GM21737 (cell line): ENCODE data around the gene FCAMR.
A peak's percentile ranks its signal among the peaks of the same experiment; 100 is the strongest.
"Not testable (repeated sequence)": the region's sequence is repeated elsewhere in the genome, so short reads cannot be mapped to it uniquely, and the experiment has no call there.

Source experiments
- ATAC-seq: cut with Tn5 transposase; IDR thresholded peaks from one replicate; pipeline ENCODE4 v1.9.1; 2021; ENCODE audit warnings: mild to moderate bottlenecking, moderate library complexity; ENCODE audit not compliant: unreplicated experiment

Gene FCAMR

DNA sequence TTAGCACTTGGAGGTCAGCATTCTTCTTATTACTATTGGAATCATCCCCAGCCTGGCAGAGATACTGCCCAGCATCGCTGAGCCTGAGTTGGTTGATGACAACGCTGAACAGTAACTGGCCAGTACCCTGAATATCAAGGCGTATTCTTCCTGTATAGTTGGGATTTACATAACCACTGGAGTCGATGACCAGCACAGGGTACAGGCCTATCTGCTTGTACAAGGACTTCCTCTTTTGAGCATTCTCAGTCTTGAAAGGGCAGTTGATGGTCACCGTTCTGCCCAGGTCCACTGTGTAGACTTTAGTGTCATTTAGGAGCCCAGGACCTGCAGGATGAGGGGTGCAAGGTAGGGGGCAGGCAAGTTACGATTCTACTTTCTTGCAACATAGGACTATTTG, 32.8 kb downstream of the FCAMR start:
- no peak for ATAC-seq

- no peak for ATAC-seq
These were observed 34.7 kb downstream of the FCAMR start for GRCh38 chr1:206935491-206936067.

DNA sequence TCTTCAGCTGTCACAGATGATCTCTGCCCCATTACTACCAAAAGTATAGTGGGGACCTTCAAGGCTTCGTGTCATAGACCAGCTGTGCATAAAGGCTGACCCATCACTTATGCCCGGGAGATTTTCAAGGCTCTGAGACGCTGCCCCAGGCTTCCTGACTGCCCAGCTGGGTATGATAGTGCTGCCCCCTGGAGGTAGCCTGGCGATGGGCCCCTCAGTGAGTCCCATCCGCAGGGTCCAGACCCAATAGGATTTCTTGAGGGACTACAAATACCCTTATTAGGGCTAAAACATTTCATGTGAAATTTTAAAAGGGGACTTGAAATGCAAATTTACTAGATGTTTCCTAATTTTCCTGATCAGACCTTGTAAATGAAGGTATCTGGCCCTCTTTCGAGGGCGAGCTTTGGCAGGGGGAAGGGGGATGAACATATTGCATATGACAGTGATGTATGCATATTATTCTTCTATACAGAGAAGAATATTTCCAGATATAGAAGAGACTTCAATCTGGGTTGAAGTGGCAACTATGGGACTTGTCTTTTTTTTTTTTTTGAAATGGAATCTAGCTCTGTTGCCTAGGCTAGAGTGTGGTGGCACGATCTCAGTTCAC, 36.8 kb downstream of the FCAMR start:
- no peak for ATAC-seq

DNA sequence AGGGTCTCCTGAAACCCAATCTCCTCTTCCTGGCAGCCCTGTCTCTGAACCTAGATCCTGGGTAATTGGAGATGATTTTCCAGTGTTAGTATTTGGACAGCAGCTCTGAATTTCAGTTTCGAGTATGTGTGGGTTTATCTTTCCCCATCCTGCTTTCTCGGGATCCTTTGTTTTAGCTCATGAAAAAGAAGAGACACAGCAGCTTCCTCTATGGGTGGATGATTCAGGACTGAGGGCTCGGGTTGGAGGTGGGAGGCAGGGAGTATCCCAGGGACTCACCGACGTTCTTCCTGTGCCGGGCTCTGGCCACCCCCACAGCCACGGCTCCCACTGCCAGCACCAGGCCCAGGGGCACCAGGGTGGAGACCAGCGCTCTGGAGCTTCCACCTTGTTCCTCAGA, 38.1 kb downstream of the FCAMR start:
- ATAC-seq = no peak

DNA sequence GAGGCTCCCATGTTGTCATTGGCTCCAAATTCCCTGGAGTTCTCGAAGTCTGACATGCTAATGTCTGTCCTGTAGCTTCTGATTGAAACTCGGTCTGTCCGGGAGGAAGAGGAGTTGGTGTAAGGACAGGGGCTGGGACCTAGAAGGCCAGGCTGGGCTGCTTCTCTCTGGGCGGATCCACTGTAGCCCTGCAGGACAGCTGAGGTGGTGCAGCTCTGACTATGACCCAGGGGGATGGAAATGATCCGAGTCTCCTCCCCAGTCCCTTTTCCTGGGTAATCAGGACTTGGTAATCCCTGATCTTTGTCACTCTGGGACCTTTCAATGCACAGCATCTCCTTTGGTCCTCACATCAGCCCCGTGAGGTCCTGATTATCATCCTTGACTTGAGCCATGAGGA, 38.6 kb downstream of the FCAMR start:
- no peak for ATAC-seq

GRCh38 chr1:206930210-206930798, 40.0 kb downstream of the FCAMR start:
- peak; percentile 70 for ATAC-seq

DNA sequence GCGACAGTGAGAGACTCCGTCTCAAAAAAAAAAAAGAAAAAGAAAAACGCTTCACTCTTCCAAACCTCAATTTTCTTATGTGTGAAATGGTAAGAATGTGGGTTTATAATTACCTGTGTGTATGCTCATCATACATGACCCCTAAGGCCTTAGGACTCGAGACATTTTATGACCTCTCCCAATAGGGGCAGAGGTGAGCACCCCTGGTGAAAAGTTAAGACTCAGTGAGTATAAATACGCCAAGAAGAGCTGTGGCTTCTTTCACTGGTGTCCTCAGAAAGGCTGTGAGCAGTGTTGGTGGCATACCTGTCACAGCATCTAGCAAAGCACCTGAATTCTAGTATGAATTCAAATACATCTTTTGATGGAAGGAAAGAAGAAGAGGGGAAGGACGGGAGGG, 40.7 kb downstream of the FCAMR start:
- ATAC-seq = no peak

DNA sequence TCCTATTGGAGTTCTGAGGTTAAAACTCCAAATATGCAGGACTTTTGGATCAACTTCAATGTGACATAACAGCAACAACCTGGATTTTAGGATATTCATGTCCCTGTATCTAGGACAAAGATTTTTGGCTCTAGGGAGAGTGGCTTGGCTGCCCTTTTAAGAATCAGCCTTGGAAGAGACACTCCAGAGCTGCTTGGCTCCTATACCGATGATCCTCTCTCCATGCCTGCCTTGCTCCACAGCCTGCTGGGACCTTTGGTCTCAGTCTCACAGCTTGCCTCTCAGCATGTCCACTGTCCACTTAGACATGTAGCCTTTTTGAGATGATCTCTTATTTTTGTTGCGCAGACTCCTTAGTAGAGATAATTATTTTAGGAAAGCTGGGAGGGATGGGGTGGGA, 44.0 kb downstream of the FCAMR start:
- ATAC-seq = no peak

DNA sequence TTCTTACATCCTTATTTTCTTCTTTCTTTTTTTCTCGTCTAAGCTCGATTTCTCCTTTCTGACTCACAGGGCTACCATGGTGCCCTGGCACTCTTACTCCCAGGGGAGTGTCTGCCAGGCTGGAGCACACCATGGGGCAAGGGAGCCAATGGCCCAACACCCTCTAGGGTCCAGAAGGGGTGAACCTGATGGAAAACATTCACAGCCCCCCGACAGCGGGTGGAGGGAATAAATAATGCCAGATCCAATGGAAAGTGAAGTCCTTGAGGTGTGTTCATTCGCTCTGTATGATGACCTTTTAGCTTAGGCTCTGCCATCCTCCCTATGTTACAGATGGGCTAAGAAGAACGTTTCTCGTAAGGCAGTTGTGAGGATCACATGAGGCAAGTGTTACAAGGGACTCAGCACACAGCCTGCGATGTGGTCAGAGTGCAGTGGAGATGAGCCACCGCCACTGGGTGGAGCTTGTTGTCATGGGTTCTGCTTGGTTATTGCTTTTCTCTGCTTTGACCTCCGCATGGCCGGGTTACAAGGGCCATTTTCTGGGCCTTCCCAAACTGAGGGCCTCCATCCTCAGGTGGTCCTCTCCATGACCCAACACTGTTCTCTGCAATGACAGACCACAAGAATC, 45.0 kb downstream of the FCAMR start:
- peak; percentile 51 for ATAC-seq

DNA sequence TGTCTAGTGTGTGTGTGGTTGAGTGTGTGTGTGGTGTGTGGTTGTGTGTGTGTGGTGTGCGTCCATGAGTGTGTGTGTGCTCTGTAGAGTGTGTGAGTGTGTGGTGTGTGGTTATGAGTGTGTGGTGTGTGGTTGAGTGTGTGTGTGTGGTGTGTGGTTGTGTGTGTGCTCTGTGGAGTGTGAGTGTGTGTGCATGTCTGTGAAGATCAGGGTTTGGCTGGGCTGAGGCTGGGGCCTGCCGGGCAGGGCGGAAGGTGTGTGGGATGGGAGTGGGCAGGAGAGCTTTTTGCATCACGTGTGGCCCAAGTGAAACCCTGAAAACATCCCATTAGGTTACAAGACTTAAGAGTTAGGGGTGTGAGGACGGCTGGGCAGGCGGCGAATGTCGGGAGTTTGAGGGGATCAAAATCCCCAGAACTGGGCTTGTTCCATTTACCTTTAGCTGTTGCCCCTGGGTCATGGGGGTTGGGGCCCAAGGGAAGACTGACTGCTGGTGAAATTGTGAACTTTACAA, 45.6 kb downstream of the FCAMR start:
- peak; percentile 11 for ATAC-seq

- ATAC-seq = not testable (repeated sequence)
These were observed 46.2 kb downstream of the FCAMR start for GRCh38 chr1:206923961-206924557.

DNA sequence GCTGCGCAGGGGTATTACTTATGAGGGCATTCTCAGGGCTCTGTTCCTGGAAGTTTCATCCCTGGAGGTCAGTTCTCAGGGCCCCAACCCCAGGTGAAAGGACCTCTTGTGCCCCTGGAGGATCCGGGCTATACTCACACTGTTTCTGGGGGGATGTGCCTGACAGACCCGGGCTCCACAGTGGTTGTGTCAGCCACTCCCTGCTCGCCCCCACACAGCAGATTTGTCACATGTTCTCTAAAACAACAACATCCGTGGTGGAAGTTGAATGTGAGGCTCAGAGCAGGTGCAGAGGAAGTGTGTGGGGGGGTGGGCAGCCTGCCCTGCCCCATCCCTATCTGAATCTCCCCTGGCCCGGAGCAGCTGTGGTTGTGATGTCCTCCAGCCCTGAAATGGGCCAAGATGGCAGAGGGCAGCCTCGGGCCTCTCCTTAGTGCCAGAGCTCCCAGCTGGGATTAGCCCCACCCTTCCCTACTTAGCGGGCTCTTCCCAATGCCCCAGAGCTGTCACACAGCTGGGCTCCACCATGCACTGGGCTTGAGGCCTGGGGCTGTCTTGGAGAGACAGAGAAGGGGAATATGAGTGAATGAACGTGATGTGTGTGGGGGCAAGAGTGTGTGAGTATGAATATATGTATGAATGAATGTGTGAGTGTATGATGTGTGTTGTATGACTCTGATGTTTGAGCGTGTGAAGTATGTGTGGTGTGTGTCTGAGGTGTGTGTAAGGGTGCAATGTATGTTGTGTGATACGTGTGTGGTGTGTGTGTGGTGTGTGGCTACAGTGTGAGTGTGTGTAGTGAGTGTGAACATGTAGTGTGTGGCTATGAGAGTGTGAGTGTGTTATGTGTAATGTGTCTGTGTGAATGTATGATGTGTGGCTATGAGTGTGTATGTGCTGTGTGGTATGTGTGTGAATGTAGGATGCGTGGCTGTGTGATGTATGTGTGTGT, 47.0 kb downstream of the FCAMR start:
- peak; percentile 48 for ATAC-seq

GRCh38 chr1:206922524-206922923, 47.7 kb downstream of the FCAMR start:
- no peak for ATAC-seq

DNA sequence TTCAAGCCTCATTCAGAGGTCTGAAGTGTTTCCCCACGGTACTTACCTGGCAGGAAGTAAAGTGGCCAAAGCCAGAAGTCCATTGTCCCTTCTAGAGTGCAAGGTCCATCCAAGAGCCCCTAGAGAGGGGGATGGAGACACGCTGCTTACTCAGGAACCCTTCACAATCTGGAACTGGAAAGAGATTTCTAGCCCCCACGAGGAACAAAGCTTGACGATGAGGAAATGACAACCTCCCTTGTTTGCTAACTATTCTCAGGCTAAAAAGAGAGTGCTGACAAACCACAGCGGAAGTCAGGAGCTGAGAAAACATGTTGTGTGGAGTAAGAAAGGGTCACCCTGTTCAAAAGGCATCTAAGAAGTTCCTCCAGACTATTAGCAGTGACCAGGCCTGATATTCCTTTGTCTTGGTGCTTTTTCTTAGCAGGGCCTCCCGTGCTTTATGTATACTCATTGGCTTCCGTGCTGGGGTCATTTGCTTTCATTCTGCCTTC, 48.4 kb downstream of the FCAMR start, which contains the start of gene FCMR:
Gene FCMR (minus strand): TSS at position 170 of the 494 bp plus-strand sequence. CDS start 87 bp downstream, at position 83.
- ATAC-seq = peak; percentile 23

DNA sequence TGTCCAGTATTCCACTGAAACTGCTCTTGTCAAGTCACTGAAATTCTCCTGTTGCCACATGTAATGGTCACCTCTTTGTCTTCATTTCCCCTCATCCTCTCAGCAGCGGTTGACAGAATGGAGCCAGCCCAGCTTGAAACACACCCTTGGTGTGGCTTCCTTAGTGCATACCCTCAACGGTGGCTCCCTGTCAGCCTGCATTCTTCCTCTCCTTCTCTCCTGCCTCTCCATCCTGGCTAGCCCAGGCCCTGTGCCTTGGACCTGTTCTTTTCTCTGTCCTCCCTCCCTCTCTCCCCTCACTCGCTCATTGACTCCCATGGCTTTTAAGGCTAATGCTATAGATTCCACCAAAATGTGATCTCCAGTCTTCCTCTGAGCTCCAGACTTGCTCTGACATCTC, 52.2 kb downstream of the FCAMR start:
- no peak for ATAC-seq

DNA sequence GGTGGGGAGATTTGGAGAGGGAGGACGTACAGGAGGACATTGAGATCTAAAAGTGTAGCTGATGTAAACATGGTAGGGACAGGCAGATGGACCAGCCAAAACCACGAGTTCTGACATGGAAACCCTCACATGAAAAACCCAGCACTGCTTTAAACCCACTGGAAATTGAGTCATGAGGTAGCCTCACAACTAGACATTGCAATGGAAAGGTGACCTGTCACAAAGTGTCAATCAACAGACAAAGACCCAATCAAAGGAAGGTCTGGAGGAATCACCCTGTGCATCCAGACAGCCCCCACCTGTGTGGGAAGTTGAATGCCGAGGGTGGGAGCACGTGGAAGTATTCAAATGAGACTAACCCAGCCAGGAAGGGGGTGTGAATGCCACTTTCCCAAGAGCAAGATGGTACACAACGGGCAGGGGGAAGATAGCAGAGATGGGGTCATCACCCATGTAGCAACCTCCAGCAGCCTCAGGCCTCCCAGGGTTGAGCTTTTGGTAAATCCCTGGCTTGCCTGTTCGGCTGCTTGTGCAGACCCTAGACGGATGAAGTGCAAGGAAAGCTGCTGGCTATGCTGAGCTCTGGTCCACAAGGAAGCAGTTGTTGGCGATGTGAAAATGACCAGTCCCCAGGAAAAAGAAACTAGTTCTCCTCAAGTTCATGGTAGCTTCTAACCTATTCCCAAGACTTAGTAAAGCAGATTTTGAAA, 54.1 kb downstream of the FCAMR start:
- no peak for ATAC-seq

DNA sequence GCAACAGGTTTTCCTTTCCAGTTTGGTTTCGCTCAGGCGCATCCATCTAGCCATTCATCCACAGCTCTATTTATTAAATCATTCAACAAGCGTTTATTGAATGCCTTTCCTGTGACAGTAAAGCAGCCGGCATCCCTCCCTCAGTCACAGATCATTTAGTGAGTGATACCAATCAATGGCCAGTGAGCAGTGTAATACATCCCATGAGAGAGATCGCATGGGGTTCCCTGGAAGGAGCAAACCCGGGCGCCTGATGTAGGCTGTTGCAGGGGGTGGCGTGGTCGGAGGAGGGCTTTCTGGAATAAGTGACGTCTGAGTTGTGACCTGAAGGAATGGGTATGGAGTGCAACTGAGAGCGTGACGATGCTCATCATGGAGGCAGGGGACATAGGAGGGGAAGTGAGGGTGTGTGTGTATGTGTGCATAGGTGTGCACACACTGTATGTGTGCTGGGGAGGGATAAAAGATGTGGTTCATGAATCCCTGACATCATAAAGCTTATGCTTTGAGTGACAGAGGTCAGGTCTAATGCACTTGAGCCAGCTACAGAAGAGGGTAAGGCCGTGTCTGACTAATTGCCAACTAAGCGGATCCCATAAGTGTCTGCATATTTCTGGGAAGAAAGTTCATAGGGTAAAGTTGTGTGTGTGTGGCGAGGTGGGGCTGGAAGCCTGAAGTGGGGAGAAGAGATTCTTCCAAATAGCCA, 55.1 kb downstream of the FCAMR start:
- ATAC-seq = no peak

DNA sequence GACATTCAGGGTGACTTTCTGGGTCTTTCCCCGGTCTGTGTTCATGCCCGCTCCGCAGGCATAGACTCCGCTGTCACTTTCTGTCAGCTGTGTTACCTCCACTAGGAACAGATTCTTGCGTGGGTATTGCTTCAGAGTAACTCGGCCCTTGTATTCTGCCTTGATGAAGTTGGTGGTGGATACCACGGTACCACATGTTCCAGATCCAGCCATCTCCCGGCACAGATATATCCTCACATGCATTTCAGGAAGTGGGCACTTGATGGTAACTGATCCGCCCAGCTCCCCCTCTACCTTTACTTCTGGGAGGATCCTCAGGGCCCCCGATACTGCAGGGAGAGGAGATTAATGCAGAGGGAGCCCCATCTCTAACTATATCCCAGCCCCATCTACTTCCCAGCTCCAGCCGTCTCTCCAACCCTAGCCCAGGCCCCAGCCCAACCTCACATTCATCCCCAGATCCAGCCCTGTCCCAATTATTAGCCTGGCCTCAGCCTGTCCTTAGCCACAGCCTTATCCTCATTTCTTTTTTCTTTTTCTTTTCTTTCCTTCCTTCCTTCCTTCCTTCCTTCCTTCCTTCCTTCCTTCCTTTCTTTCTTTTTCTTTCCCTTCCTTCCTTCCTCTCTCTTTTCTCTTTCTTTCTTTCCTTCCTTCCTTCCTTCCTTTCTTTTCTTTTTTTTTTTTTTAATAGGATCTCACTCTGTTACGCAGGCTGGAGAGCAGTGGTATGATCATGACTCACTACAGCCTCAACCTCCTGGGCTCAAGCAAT, 56.3 kb downstream of the FCAMR start:
- ATAC-seq = no peak
